K562 (cell line): ENCODE measurements around the gene ARF1. TPM values are rescaled to one million over a fixed set of nuclear protein-coding genes. Genes with fewer than 3 reads are reported as not detected.

Experiments
- BCLAF1 ChIP-seq, 2 experiments: fragments of 450-650 bp in 1 of 2; IDR thresholded peaks; 2 replicates each; pipeline ENCODE4 v1.6.1; 2011 to 2017; ENCODE audit warnings: low read depth in 2 of 2, antibody characterized with exemption in 1 of 2, borderline replicate concordance in 1 of 2, low read length in 1 of 2, mild to moderate bottlenecking in 1 of 2, mixed read lengths in 1 of 2; ENCODE audit not compliant: control insufficient read depth in 1 of 2
- CBX1 ChIP-seq: sonication (generic); IDR thresholded peaks from 2 replicates; pipeline ENCODE4 v1.6.1; 2016; ENCODE audit warnings: antibody characterized with exemption, low read depth, mild to moderate bottlenecking
- MGA ChIP-seq: fragments of 450-650 bp; IDR thresholded peaks from 2 replicates; pipeline ENCODE4 v1.6.1; 2016; ENCODE audit warnings: mild to moderate bottlenecking, moderate library complexity
- MYC ChIP-seq, 2 experiments: fragments of 250-450 bp in 1 of 2; sonication (Bioruptor Pico) in 1 of 2; IDR thresholded peaks; 2 replicates each; pipeline versions ENCODE4 v1.5.1 to v1.6.1; 2012 to 2021; ENCODE audit warnings: low read depth in 2 of 2, borderline replicate concordance in 1 of 2, improper control_type of control experiment in 1 of 2, low read length in 1 of 2, mild to moderate bottlenecking in 1 of 2, moderate library complexity in 1 of 2
- NEUROD1 ChIP-seq: fragments of 150-350 bp; IDR thresholded peaks from 2 replicates; pipeline ENCODE4 v1.6.1; 2014; ENCODE audit warnings: borderline replicate concordance, low read length, low read depth; ENCODE audit not compliant: partially characterized antibody
- PHF21A ChIP-seq: fragments of 450-650 bp; IDR thresholded peaks from 2 replicates; pipeline ENCODE4 v1.6.1; 2017; ENCODE audit warnings: low read depth, borderline replicate concordance
- THRB ChIP-seq: fragments of 450-650 bp; formaldehyde crosslinking; conservative IDR thresholded peaks from 2 replicates; pipeline ENCODE4 v1.4.0; 2022; ENCODE audit warnings: mild to moderate bottlenecking, missing genetic modification characterization
- XRCC4 ChIP-seq: IDR thresholded peaks from one replicate; pipeline ENCODE4 v1.6.1; 2011; ENCODE audit not compliant: insufficient read depth, insufficient read length; ENCODE audit errors: extremely low read depth
- ZNF76 ChIP-seq: fragments of 250-450 bp; sonication (Bioruptor Pico); IDR thresholded peaks from 2 replicates; pipeline ENCODE4 v1.4.0; 2020; ENCODE audit warnings: mild to moderate bottlenecking, moderate library complexity, borderline replicate concordance
- polyA plus RNA-seq, 8 experiments: library from polyadenylated mRNA; depleted of rRNA in 4 of 8; stranded (reverse) in 5 of 8; unstranded in 3 of 8; fragments of >200 nt; fragmentation: Nextera tagmentation in 2 of 8; fragmentation: Illumina TruSeq in 1 of 8; extraction: Ambion mirVana in 2 of 8; extraction: Trizol in 1 of 8; gene quantifications; 2 replicates each; pipeline versions ENCODE4 v1.2.1 to v1.2.3, GENCODE V29; 2011 to 2014; ENCODE audit warnings: inconsistent platforms in 1 of 8, missing spikeins in 1 of 8
- total RNA-seq, 7 experiments: library from RNA; depleted of rRNA in 6 of 7; stranded (reverse); fragments of >200 nt in 6 of 7; fragmentation: Illumina TruSeq in 2 of 7; extraction: Trizol in 2 of 7; gene quantifications; 2 replicates each; pipeline versions ENCODE4 v1.2.1 to v1.2.3, GENCODE V29; 2011 to 2021; ENCODE audit warnings: low replicate concordance in 1 of 7

Gene ARF1
- total and polyA plus RNA-seq, 9 of the 15 experiments (the other 6 are each of a cell fraction or from before 2014, with no cell fraction given): 69.8 to 593 (median 325) TPM

GRCh38 chr1:228082214-228082917, at the start of gene ARF1 (continued):
- TF ChIP-seq PHF21A (no peak), THRB (no peak), XRCC4 (no peak), NEUROD1 (peak; percentile 42), MYC (IDR thresholded peaks at IDR 0.05; ENCODE audit: low read depth, low read length) (peak; percentile 75), MYC (CRISPR knock-in tag; IDR thresholded peaks at IDR 0.05; ENCODE audit: borderline replicate concordance, low read depth) (no peak), BCLAF1 (IDR thresholded peaks at IDR 0.05; ENCODE audit: borderline replicate concordance in 1 of 2, control insufficient read depth in 1 of 2, low read depth in 2 of 2, low read length in 1 of 2) (no peak), ZNF76 (CRISPR knock-in tag) (peak; percentile 42), CBX1 (peak; percentile 76; the same call in 1 of the 2 replicates), MGA (peak; percentile 98)
